NCI-H1048 (cell line): ENCODE measurements around the gene LRRC4C.
"Not testable (repeated sequence)": the region's sequence is repeated elsewhere in the genome, so short reads cannot be mapped to it uniquely, and the experiment has no call there.

Experiments
- DNase-seq: peaks from one replicate; lab custom pipeline; 2025; lab: John Stamatoyannopoulos, UW

Gene LRRC4C

DNA sequence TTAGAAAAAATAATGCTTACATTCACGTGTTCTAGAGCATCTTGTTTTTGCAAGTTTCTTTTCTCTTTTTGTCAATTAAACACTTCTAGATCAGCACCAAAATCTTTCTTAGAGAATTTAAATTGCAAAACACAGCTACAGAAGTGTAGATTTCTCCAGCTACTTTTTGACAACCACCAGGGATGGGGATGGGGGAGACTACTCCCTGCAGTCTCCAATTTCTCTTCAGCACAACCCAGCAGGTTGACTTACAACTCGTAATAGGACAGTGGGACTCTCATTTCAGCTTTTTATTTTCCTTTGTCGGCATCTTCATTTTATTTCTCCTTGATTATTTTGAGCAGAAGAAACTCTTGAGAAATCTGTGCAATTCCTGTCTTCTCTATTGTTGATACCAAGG lies 441.2 kb downstream of the LRRC4C start:
- DNase-seq, result no peak

DNA sequence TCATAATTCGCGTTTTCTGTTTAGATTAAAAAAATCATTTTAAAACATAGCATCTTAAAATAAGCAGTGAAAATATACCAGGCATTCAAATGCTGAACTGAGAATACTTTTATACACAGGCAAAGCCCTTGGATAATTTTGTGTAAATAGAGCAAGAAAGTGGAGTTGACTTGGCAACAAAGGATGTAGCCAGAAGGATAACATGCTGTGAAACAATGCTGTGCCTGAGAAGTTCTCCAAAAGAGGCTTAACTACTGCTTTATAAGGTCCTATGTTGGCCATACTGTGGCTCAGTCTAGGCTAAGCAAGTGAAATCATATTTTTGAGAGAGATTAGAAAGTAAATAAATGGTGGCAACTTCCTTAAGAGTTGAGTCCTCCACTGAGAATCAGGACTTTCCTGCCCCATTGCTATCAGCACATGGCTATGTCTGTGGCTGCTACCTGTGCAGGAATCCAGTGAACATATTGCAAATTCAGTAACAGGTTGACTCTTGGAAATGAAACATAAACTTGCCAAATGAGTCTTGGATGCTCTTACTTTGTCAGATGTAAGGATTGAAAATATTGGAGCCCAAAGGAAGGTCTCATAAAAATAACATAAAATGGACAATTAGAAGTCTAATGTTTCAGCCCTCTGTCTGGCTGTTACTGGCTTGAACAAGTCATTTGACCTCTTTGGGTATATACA lies 448.9 kb downstream of the LRRC4C start:
- no peak for DNase-seq

DNA sequence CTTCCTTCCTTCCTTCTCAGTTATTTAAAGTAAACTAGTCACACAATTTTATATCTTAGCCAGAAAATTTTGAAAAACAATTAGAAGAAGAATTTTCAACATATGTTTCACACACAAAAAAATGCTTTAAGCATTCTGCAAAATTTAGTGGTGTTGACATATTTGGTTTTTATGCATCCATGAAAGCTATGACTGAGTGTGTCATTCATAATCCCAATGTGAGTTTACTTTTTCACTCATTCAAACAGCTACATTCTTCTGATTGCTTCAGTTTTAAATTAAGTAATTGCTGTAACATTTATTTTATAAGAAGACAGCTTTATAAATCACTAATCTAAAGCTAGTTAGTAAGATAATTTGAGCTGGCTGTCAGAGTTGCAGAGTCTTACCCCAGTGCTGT lies 453.5 kb downstream of the LRRC4C start:
- no peak for DNase-seq

DNA sequence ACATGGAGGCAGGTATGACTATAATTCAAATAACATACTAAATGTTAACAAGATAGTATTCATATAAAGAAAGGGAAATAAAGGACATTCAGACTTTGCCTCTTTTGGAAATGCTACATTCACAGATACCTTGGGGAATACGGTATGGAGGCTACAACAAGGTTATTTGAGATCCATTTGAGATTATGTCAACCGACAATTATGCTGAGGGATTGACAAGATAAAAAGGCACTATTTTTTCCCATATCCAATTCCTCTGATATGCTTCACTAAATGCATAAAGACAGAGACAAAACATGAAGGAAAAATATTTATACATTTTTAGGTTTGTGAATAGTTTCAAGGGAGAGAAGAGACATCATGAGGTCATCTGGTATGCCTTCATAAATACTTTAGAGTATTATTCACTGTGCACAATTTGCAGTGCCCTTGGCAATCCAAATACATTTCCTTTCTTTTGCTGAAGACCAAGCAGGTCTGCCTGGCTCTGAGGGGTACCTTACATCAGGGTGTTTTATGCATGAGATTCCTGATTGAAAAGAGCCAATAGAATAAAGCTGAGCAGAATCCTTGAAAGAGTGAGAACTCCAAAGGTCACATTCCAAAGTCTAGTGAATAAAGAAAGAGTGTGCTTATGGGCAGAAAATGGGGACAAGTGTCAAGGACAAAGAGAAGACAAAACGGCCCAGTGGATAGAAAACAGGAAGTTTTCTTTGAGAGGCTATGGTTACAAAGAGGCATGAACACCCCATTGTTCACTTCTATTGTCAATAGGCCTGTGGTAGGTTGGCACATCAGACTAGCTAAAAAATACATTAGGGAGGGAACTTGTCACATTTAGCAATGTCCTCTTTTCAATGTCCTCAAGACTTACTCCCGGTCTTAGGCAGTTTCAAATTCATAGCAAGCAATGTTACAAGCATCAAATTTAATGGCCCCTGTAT lies 455.8 kb downstream of the LRRC4C start:
- no peak for DNase-seq

DNA sequence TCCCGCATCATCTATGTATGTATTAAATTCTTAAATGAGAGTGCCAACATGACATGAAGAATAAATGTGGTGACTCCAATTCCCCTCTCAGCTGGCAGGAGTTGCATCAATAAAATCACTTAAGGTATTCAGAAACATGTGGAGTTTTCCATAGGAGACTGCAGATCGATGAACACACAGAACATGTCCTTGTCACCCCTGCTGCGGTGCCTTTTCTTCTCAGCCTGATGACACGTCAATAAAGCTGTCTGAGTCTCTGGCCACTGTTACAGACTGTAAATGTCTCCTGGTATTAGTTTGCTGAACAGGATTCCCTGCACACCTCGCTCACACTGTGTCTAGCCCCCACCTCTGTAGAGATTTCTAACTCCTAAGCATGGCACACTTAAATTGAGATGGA lies 460.5 kb downstream of the LRRC4C start:
- DNase-seq, result no peak

DNA sequence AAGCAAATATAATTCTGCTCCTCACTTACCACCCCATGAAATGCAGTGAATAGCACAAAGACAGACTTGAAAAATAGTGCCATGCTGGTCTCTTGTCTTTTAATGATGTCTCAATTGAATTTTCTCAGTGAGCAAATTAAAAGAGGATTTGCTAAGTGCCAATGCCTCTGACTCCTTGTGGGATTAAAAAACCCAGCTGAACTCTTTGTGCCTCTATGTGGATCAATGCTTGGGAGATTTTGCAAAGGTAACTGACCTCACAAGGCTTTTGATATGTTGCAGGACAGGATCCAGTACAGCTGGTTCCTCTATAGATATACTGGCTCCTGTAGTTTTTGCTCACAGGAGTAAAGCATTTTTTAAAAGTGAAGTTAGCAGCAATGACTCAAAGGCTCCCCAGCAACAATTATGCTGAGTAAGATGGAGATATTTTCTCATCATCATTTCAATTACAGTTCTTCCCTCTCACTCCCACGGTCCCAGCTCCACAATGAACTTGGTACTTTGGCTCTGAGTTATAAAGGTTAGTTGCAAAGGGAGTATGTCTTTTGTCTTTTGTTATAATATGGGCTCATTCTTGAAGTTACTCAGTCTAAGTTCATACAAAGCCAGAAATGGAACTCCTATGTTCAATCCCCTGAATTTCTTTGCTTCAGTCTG lies 471.5 kb downstream of the LRRC4C start:
- DNase-seq, result no peak

DNA sequence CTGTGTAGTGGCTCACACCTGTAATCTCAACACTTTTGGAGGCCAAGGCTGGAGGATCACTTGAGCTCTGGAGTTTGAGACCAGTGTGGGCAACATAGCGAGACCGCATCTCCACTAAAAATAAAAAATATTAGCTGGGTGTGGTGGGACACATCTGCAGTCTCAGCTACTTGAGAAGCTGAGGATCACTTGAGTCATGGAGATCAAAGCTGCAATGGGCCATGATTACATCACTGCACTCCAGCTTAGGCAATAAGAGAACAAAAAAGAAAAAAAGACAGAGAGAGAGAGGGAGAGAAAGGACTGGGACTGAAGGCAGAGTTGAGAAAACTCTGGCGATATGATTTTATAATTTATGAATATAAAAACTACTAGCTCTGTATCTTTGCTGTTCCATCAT lies 473.1 kb downstream of the LRRC4C start:
- DNase-seq, result no peak

DNA sequence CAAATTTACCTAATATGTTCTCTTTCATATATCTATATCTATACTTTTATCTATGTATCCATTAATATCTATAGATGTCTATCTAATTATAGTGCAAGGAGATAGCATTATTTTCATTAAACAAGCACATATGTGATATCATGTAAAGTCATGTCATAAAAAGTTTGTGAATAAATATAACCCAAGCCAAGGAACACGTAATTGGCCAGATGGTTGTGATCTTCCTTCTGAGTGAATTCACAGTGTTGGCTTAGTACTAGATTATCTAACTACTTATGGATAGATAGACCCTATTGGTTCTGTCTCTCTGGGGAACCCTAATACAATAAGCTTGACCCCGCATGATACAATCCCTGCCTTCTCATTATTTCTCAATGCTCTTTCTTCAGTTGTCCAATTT lies 484.4 kb downstream of the LRRC4C start:
- DNase-seq, result no peak

DNA sequence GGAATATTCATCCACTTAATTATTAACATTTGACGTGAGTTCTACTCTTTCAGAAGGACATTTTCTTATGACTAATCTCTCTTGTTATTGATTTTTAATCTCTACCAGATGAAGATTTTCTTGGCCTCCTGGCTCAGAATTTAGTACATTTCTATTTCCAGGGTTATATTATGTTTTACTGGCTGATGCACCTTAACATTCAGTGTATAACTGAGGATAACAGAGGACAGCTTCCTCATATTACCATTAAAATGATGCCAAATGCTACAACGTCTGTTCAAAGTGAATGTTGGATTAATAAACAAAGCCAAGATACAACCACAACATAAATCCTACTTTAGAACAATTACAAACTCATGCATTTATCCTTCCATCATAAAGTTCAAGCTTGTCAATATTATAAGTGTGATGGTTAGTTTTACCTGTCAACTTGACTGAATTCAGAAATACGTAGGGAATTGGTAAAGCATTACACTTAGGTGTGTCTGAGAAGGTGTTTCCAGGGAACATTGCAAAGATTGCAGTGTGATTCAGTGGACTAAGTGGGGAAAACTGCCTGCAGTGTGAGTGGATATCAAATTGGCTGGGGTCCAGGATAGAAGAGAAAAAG lies 485.2 kb downstream of the LRRC4C start:
- no peak for DNase-seq

DNA sequence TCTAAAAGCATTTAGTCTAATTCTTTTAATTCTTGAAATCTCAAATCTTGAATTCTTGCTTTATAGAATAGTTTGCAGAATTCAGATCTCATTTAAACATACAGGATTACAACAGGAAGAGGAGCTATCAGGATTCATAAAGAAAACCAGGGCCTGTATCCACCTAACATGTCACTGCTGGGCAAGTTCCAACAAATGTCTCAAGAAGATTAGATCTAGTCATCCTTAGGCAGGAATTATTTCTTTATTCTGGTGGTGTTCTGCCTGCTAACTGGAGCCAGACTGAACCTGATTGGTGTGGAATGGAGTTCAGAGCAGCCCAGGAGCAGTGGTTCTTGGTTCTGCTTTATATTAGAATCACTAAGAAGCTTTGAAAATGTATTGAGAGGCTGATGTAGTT lies 500.7 kb downstream of the LRRC4C start:
- no peak for DNase-seq

DNA sequence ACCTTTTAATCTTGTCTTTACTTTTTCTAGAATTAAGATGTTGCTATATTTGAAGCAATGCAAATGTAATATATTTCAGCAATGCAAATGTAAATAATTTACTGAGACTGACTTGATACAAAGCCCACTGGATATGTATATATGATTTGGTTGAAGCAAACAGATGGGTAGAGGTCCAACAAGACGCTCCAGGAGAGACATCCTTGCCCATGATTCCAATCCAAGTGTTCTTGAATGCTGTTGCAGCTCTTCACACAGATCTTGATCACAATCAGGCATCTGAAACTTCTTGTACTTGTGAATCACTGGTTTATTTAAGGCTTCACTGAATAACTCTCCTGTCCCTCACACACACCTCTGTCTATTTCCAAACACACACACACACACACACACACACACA lies 507.0 kb downstream of the LRRC4C start:
- DNase-seq, result no peak

DNA sequence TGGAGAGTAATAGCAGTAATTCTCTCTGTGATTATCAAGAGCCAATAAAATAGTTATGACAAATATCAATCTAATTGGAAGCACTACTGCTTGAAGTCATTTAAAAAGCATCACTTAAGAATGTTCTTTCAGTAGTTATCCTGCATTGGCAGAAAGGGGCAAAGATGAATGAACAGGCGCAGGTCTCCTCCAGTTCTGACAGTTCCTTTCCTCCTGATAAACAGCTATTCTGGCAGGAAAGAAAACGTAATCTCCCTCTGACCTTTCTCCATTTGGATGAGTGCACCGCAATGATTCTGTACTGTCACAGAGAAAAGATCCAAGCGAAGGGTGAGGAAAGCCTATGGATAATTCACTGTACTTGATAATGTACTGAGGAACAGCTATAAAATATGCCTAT lies 521.5 kb downstream of the LRRC4C start:
- DNase-seq, result no peak

DNA sequence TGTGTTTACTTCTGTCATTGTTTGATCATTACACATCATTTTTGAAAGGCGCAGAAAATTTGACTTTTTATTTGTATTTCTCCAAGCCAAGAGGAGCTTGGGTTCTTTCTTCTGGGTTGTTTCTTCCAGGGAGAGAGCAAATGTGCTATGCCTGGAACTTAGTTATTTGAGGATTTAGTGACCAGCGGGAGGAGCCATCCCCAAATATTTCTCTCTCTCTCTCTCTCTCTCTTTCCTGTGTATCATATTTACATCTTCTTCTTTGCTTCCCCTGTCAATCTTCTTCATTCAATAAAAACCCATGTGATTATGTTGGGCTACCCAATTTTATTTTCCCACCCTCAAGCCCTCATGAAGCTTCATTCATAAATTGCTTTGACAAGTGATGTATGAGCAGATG lies 534.5 kb downstream of the LRRC4C start:
- DNase-seq, result no peak

DNA sequence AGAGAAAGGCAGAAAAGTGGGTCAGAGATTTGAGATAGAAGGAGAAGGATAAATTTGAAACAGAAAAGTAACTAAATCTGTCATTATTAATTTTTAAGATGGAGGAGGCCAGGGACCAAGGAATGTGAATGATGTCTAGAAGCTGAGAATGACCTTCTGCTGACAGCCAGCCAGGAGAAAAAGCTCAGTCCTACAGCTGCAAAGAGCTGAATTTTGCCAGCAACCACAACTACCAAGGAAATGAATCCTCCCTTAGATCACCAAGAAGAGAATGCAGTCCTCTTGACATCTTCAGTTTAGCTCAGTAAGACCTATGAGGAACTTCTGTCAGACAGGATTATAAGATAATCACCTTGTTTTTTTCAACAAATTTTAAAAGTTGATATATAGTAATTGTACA lies 538.2 kb downstream of the LRRC4C start:
- DNase-seq, result no peak

DNA sequence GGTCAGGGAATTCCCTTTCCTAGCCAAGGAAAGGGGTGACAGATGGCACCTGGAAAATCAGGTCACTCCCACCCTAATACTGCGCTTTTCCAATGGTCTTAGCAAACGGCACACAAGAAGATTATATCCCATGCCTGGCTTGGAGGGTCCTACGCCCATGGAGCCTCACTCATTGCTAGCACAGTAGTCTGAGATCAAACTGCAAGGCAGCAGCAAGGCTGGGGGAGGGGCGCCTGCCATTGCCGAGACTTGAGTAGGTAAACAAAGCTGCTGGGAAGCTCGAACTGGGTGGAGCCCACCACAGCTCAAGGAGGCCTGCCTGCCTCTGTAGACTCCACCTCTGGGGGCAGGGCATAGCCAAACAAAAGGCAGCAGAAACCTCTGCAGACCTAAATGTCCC lies 548.7 kb downstream of the LRRC4C start:
- not testable (repeated sequence) for DNase-seq

DNA sequence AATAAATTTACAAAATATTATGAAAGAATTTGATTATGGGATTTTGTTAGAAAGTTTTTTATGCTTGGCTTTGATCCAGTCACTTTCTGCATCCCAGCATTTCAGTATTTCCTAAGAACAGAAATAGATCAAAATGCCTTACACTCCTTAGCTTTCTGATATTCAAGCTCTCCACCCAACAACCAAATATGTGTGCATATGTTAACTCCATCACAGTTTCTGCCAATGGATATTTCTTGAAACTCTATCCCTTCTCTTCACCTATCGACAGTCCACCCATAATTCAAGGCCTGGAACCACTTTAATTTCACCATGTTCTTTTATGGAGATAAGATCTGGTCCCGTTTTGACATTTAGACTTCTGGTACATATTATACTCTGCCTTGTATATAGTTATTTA lies 565.0 kb downstream of the LRRC4C start:
- no peak for DNase-seq

DNA sequence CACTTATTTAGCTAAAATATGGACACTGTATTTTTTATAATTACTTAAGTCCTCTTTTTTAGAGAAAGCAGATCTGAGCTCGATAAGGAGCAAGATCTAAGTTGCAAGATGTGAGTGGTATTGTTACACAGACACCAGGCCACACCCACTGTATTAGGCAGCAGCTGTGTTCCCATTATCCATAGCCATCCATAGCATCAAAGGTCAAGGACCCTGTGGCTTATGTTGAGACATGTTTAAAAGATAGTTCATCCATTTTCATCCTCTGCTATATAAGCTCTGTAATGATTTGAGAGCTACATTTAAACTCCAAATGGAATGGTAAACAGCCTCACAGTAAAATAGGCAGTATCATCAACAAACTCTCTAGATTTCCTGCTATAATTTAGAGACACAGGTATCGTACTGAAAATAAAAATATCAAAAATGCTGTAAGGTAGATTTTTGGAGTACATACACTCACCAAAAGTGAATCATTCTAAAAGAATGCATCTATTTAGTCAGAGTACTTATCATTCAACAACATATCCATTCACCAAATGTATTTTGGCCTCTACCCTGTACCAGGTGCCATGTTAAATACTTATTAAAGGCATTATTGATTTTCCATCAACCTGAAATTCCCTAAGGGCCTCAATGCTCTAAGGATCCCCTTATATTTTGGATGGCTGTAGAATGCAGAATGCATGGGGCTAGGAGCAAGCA lies 574.0 kb downstream of the LRRC4C start:
- no peak for DNase-seq

DNA sequence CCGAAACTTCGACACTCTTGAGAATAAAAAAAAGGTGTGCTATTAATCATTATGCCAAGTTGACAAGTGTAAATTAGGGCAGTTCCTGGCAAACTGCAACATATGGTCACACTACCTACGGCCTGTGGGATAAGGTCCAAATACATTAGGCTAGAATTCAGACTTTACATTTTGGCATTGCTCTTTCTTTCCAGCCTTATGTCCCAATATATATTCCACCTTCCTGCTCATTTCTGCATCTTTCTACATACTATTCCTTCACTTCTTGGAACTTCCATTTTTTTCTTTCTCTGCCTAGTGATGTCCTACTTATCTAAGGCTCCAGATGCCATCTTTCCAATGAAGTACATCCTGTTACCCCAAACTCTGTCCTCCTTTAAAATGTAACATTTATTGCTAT lies 577.2 kb downstream of the LRRC4C start:
- DNase-seq, result no peak

DNA sequence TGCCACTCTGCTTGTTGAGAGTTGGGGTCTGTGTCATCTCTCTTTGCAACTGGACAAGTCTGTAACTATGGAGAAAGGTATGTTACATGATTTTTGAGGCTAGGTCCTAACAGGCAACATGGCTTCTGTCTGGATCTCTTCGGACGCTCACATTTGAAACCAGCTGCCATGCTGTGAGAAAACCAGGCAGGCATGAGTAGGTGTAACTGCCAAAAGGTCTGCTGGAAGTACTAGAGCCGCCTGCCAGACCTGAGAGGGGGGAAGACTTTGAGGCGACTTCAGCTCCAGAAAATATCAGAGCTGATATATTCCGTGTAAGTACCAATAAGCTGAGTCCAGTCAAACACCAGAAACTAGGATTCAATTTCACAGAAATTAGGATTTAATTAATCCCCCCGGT lies 579.5 kb downstream of the LRRC4C start:
- no peak for DNase-seq

DNA sequence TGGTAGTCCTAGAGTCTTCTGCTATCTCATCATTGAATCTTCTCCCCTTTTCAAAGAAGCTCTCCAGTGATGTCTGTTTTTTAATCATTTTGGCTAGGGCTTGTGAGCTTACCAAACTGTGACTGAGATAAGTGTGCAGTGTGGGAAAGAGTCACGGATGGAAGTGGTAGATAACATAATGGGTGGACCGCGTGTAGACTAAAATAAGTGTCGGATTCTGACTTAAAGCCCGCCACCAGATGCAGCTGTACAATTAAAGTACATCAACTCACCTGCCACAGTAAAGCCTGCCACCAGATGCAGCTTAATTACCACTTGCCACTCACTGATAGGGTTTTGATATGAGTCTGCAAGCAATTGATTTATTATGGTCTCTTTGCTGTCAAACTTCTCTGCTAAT lies 581.5 kb downstream of the LRRC4C start:
- no peak for DNase-seq

DNA sequence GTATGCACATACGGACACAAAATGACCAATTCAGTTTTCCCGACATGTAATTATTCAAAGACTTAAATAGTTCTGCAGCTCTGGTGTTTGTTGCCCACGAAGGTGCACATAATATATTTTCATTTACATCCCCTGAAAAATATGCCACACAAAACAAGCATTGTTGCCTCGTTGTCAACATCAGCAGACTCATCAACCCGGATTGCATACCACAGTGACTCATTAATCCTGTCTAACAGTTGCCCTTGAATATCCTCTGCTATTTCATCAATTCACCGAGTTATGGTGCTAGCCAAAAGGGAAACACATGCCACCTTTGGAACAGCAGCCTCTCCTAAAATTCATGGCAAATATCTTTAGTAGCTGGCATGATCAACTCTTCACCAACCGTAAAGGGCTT lies 582.2 kb downstream of the LRRC4C start:
- no peak for DNase-seq
